Activated CD4-positive, alpha-beta memory T cell treated with anti-CD3 and anti-CD28 coated beads, Interleukin-2, amount 10 ng/mL, durations not matched to agents 7 days and 5 days (primary cell): ENCODE results near the gene SPTBN4. TPM values are rescaled to one million over a fixed set of nuclear protein-coding genes. Genes with fewer than 3 reads are reported as not detected.
A peak's percentile ranks its signal among the peaks of the same experiment; 100 is the strongest.
"Not testable (repeated sequence)": the region's sequence is repeated elsewhere in the genome, so short reads cannot be mapped to it uniquely, and the experiment has no call there.

ENCODE experiments used
- CTCF ChIA-PET: fragments of 350-600 bp; sonication (Branson Sonifier 250); formaldehyde crosslinking; loops from one replicate; lab custom pipeline; 2021; ENCODE audit warnings: antibody characterized with exemption, inconsistent platforms; lab: Charles Lee
- POLR2A ChIA-PET: fragments of 350-600 bp; sonication (Branson Sonifier 250); formaldehyde crosslinking; loops from one replicate; lab custom pipeline; 2021; ENCODE audit warnings: antibody characterized with exemption; lab: Charles Lee
- DNase-seq: peaks from one replicate; pipeline ENCODE4 v3.0.0-alpha.2; 2020
- H3K27ac Mint-ChIP-seq: one replicate; pipeline ENCODE4 v1.8.0; 2021; ENCODE audit warnings: mild to moderate bottlenecking, mixed read lengths
- H3K27me3 Mint-ChIP-seq: one replicate; pipeline ENCODE4 v1.8.0; 2021; ENCODE audit warnings: mixed read lengths
- H3K36me3 Mint-ChIP-seq: one replicate; pipeline ENCODE4 v1.8.0; 2021; ENCODE audit warnings: low read depth, mixed read lengths
- H3K4me1 Mint-ChIP-seq: one replicate; pipeline ENCODE4 v1.8.0; 2021; ENCODE audit warnings: mixed read lengths
- H3K4me3 Mint-ChIP-seq: one replicate; pipeline ENCODE4 v1.8.0; 2021; ENCODE audit warnings: mild to moderate bottlenecking, mixed read lengths
- H3K9me3 Mint-ChIP-seq: one replicate; pipeline ENCODE4 v1.8.0; 2021; ENCODE audit warnings: mixed read lengths
- total RNA-seq, 2 experiments: library from RNA; stranded (reverse); gene quantifications; one replicate each; pipeline ENCODE4 v1.2.3, GENCODE V29; 2021

SPTBN4 gene
- total RNA-seq, 2 experiments from 2014 or later, result 0.60 to 1.3 TPM

- Mint-ChIP-seq H3K27me3 (peaks cover 37% of the 10 kb centered on the region), H3K27ac (no peak overlapping the region), H3K4me3 (no peak overlapping the region), H3K4me1 (peaks cover 3% of the 10 kb centered on the region), H3K9me3 (no peaks in the 10 kb centered on the region), H3K36me3 (no peaks in the 10 kb centered on the region)
- DNase-seq, result no peak
- ChIA-PET POLR2A (no interaction called here), CTCF (interaction anchor here (0.8 to 1.0 kb wide), 2 partner anchors 117 to 212 kb away, joined by 3 read pairs; no protein-coding TSS in a partner anchor)
These were observed 50.4 kb downstream of the SPTBN4 start for GRCh38 chr19:40517248-40517647.

GRCh38 chr19:40519352-40520322 is 52.8 kb downstream of the SPTBN4 start:
- peaks cover 3% of the 10 kb centered on the region for H3K4me1 Mint-ChIP-seq
- no peak for DNase-seq

GRCh38 chr19:40521276-40521675 is 54.5 kb downstream of the SPTBN4 start:
- no peaks in the 10 kb centered on the region for H3K9me3 Mint-ChIP-seq
- no peaks in the 10 kb centered on the region for H3K36me3 Mint-ChIP-seq
- no peak for DNase-seq
- H3K4me3 Mint-ChIP-seq, result no peak overlapping the region
- peaks cover 23% of the 10 kb centered on the region for H3K27me3 Mint-ChIP-seq
- ChIA-PET POLR2A (no interaction called here), CTCF (interaction anchor here (0.7 to 1.1 kb wide), 4 partner anchors 101 to 216 kb away, joined by 3 to 11 read pairs (median 5); no protein-coding TSS in a partner anchor)
- H3K27ac Mint-ChIP-seq, result no peak overlapping the region
- peaks cover 3% of the 10 kb centered on the region for H3K4me1 Mint-ChIP-seq

More at GRCh38 chr19:40519352-40520322, 52.8 kb downstream of the SPTBN4 start:
- Mint-ChIP-seq H3K27me3 (peaks cover 22% of the 10 kb centered on the region), H3K36me3 (no peaks in the 10 kb centered on the region), H3K27ac (no peak overlapping the region), H3K9me3 (no peaks in the 10 kb centered on the region), H3K4me3 (no peak overlapping the region)
- ChIA-PET POLR2A (no interaction called here), CTCF (interaction anchor here (1.0 to 1.9 kb wide), 2 partner anchors 9 to 84 kb away, joined by 4 to 6 read pairs; no protein-coding TSS in a partner anchor)

GRCh38 chr19:40521900-40522299 is 55.1 kb downstream of the SPTBN4 start:
- CTCF ChIA-PET, H3K9me3 Mint-ChIP-seq, H3K36me3 Mint-ChIP-seq, H3K4me3 Mint-ChIP-seq, H3K27ac Mint-ChIP-seq, DNase-seq, H3K4me1 Mint-ChIP-seq: not testable (repeated sequence)
- H3K27me3 Mint-ChIP-seq, result peaks cover 22% of the 10 kb centered on the region
- POLR2A ChIA-PET, result interaction anchor here (0.7 kb wide), 1 partner anchor 129 kb away, joined by 4 read pairs; no protein-coding TSS in a partner anchor

- peak; percentile 62 for DNase-seq
- ChIA-PET CTCF (interaction anchor here (0.6 to 1.8 kb wide), 11 partner anchors 9 to 111 kb away, joined by 3 to 8 read pairs (median 4); partner anchors contain the start of gene BLVRB), POLR2A (no interaction called here)
- Mint-ChIP-seq H3K4me1 (peaks cover 3% of the 10 kb centered on the region), H3K27ac (no peak overlapping the region), H3K36me3 (no peaks in the 10 kb centered on the region), H3K9me3 (no peaks in the 10 kb centered on the region), H3K27me3 (peaks cover 24% of the 10 kb centered on the region), H3K4me3 (no peak overlapping the region)
These were observed 56.7 kb downstream of the SPTBN4 start for GRCh38 chr19:40523322-40524047.

- Mint-ChIP-seq H3K9me3 (no peaks in the 10 kb centered on the region), H3K27me3 (peaks cover 21% of the 10 kb centered on the region), H3K36me3 (no peaks in the 10 kb centered on the region), H3K4me1 (peaks cover 6% of the 10 kb centered on the region), H3K27ac (no peak overlapping the region), H3K4me3 (no peak overlapping the region)
- POLR2A ChIA-PET, result interaction anchor here (0.7 kb wide), 1 partner anchor 40 kb away, joined by 3 read pairs; no protein-coding TSS in a partner anchor
- CTCF ChIA-PET, result interaction anchor here (1.0 to 1.8 kb wide), 7 partner anchors 24 to 111 kb away, joined by 4 to 8 read pairs (median 5); partner anchors contain the start of gene BLVRB
- no peak for DNase-seq
These were observed 57.3 kb downstream of the SPTBN4 start for GRCh38 chr19:40524133-40524549.

GRCh38 chr19:40524655-40525054 is 57.9 kb downstream of the SPTBN4 start:
- POLR2A ChIA-PET, result interaction anchor here (0.7 kb wide), 1 partner anchor 40 kb away, joined by 3 read pairs; no protein-coding TSS in a partner anchor
- peaks cover 7% of the 10 kb centered on the region for H3K4me1 Mint-ChIP-seq
- no peak for DNase-seq
- CTCF ChIA-PET, result interaction anchor here (1.1 to 1.8 kb wide), 4 partner anchors 24 to 110 kb away, joined by 4 to 8 read pairs (median 6); no protein-coding TSS in a partner anchor
- H3K9me3 Mint-ChIP-seq, result no peaks in the 10 kb centered on the region
- H3K36me3 Mint-ChIP-seq, result no peaks in the 10 kb centered on the region
- peaks cover 22% of the 10 kb centered on the region for H3K27me3 Mint-ChIP-seq
- no peak overlapping the region for H3K27ac Mint-ChIP-seq
- no peak overlapping the region for H3K4me3 Mint-ChIP-seq

GRCh38 chr19:40525234-40526051 is 58.6 kb downstream of the SPTBN4 start:
- ChIA-PET CTCF (interaction anchor here (1.5 kb wide), 1 partner anchor 45 kb away, joined by 5 read pairs; no protein-coding TSS in a partner anchor), POLR2A (no interaction called here)
- H3K27ac Mint-ChIP-seq, result no peak overlapping the region
- no peak overlapping the region for H3K4me3 Mint-ChIP-seq
- peaks cover 12% of the 10 kb centered on the region for H3K4me1 Mint-ChIP-seq
- DNase-seq, result no peak
- no peaks in the 10 kb centered on the region for H3K36me3 Mint-ChIP-seq
- no peaks in the 10 kb centered on the region for H3K9me3 Mint-ChIP-seq
- peaks cover 21% of the 10 kb centered on the region for H3K27me3 Mint-ChIP-seq

- no peaks in the 10 kb centered on the region for H3K36me3 Mint-ChIP-seq
- ChIA-PET POLR2A (no interaction called here), CTCF (no interaction called here)
- H3K9me3 Mint-ChIP-seq, result no peaks in the 10 kb centered on the region
- no peak overlapping the region for H3K4me3 Mint-ChIP-seq
- no peak for DNase-seq
- peaks cover 16% of the 10 kb centered on the region for H3K4me1 Mint-ChIP-seq
- peaks cover 31% of the 10 kb centered on the region for H3K27me3 Mint-ChIP-seq
- H3K27ac Mint-ChIP-seq, result no peak overlapping the region
These were observed 61.3 kb downstream of the SPTBN4 start for GRCh38 chr19:40528078-40528477.

- H3K27me3 Mint-ChIP-seq, result peaks cover 33% of the 10 kb centered on the region
- POLR2A ChIA-PET, result no interaction called here
- H3K27ac Mint-ChIP-seq, result no peak overlapping the region
- H3K9me3 Mint-ChIP-seq, result no peaks in the 10 kb centered on the region
- no peak overlapping the region for H3K4me3 Mint-ChIP-seq
- H3K4me1 Mint-ChIP-seq, result peaks cover 16% of the 10 kb centered on the region
- no peaks in the 10 kb centered on the region for H3K36me3 Mint-ChIP-seq
- CTCF ChIA-PET, result interaction anchor here (0.6 to 1.3 kb wide), 2 partner anchors 63 to 560 kb away, joined by 3 to 5 read pairs; partner anchors contain the start of gene BLVRB
- no peak for DNase-seq
These were observed 61.8 kb downstream of the SPTBN4 start for GRCh38 chr19:40528533-40529092.

GRCh38 chr19:40529093-40529954 is 62.5 kb downstream of the SPTBN4 start:
- ChIA-PET POLR2A (no interaction called here), CTCF (interaction anchor here (0.6 to 1.3 kb wide), 3 partner anchors 12 to 561 kb away, joined by 3 to 5 read pairs (median 3); partner anchors contain the start of gene BLVRB)
- H3K9me3 Mint-ChIP-seq, result no peaks in the 10 kb centered on the region
- H3K4me3 Mint-ChIP-seq, result peak overlapping the region; percentile 58
- peaks cover 35% of the 10 kb centered on the region for H3K27me3 Mint-ChIP-seq
- no peaks in the 10 kb centered on the region for H3K36me3 Mint-ChIP-seq
- peak; percentile 90 for DNase-seq
- peak overlapping the region; percentile 36 for H3K27ac Mint-ChIP-seq
- H3K4me1 Mint-ChIP-seq, result peaks cover 16% of the 10 kb centered on the region
